H9 (cell line): ENCODE results near the gene STARD3NL. TPM values are rescaled to one million over a fixed set of nuclear protein-coding genes. Genes with fewer than 3 reads are reported as not detected.

Source experiments
- DNase-seq: peaks from one replicate; pipeline ENCODE4 v3.0.0-alpha.2; 2017
- H2AFZ ChIP-seq: one replicate; pipeline ENCODE4 v1.6.1; 2013; ENCODE audit warnings: mild to moderate bottlenecking, low read length, control low read depth, moderate library complexity
- H2AK5ac ChIP-seq: 2 replicates; pipeline ENCODE4 v1.6.1; 2013; ENCODE audit warnings: low read length, control low read depth, mixed read lengths; ENCODE audit not compliant: insufficient read length
- H2BK120ac ChIP-seq: one replicate; pipeline ENCODE4 v1.6.1; 2013; ENCODE audit warnings: low read depth, mild to moderate bottlenecking, low read length, control low read depth, inconsistent platforms; ENCODE audit not compliant: poor library complexity, severe bottlenecking
- H2BK12ac ChIP-seq: 2 replicates; pipeline ENCODE4 v1.6.1; 2013; ENCODE audit warnings: low read length, control low read depth, mixed read lengths, low read depth; ENCODE audit not compliant: insufficient read length
- H2BK15ac ChIP-seq: 2 replicates; pipeline ENCODE4 v1.6.1; 2013; ENCODE audit warnings: low read depth, low read length, control low read depth
- H2BK20ac ChIP-seq: one replicate; pipeline ENCODE4 v1.6.1; 2013; ENCODE audit warnings: low read depth, mild to moderate bottlenecking, low read length, control low read depth, inconsistent platforms; ENCODE audit not compliant: poor library complexity, severe bottlenecking
- H2BK5ac ChIP-seq: 2 replicates; pipeline ENCODE4 v1.6.1; 2013; ENCODE audit warnings: low read length, control low read depth, mixed read lengths; ENCODE audit not compliant: insufficient read length
- H3K14ac ChIP-seq: 2 replicates; pipeline ENCODE4 v1.6.1; 2013; ENCODE audit warnings: low read length, control low read depth; ENCODE audit not compliant: insufficient read depth
- H3K18ac ChIP-seq: 2 replicates; pipeline ENCODE4 v1.6.1; 2013; ENCODE audit warnings: low read depth, mild to moderate bottlenecking, mixed read lengths, low read length, control low read depth; ENCODE audit not compliant: insufficient read length
- H3K23ac ChIP-seq: 2 replicates; pipeline ENCODE4 v1.6.1; 2013; ENCODE audit warnings: low read length, control low read depth, mixed read lengths, low read depth; ENCODE audit not compliant: insufficient read length
- H3K23me2 ChIP-seq: 2 replicates; pipeline ENCODE4 v1.6.1; 2013; ENCODE audit warnings: low read depth, mild to moderate bottlenecking, mixed read lengths, low read length, control low read depth; ENCODE audit not compliant: insufficient read length, poor library complexity, severe bottlenecking
- H3K27ac ChIP-seq: 2 replicates; pipeline ENCODE4 v1.5.1; 2013; ENCODE audit warnings: low read length, control low read depth, mixed read lengths, low read depth; ENCODE audit not compliant: insufficient read length
- H3K27me3 ChIP-seq: 2 replicates; pipeline ENCODE4 v1.6.1; 2013; ENCODE audit warnings: low read length, control low read depth, inconsistent platforms; ENCODE audit not compliant: insufficient read depth
- H3K4ac ChIP-seq: 2 replicates; pipeline ENCODE4 v1.6.1; 2013; ENCODE audit warnings: low read depth, mild to moderate bottlenecking, control low read depth, inconsistent platforms, low read length, moderate library complexity
- H3K4me1 ChIP-seq: 2 replicates; pipeline ENCODE4 v1.6.1; 2013; ENCODE audit warnings: low read length, control low read depth, inconsistent platforms; ENCODE audit not compliant: insufficient read depth
- H3K4me2 ChIP-seq: 2 replicates; pipeline ENCODE4 v1.6.1; 2013; ENCODE audit warnings: low read length, control low read depth, mixed read lengths; ENCODE audit not compliant: insufficient read length, insufficient read depth
- H3K56ac ChIP-seq: 2 replicates; pipeline ENCODE4 v1.6.1; 2013; ENCODE audit warnings: low read depth, mild to moderate bottlenecking, mixed read lengths, low read length, control low read depth; ENCODE audit not compliant: insufficient read length
- H3K79me1 ChIP-seq: 2 replicates; pipeline ENCODE4 v1.6.1; 2013; ENCODE audit warnings: low read depth, mild to moderate bottlenecking, moderate library complexity, low read length, control low read depth, inconsistent platforms; ENCODE audit not compliant: insufficient read depth, poor library complexity, severe bottlenecking
- H3K79me2 ChIP-seq: 2 replicates; pipeline ENCODE4 v1.6.1; 2013; ENCODE audit warnings: low read length, control low read depth, inconsistent platforms; ENCODE audit not compliant: insufficient read depth
- H3K9ac ChIP-seq: 2 replicates; pipeline ENCODE4 v1.6.1; 2013; ENCODE audit warnings: low read length, control low read depth, mixed read lengths; ENCODE audit not compliant: insufficient read length; ENCODE audit errors: extremely low read depth
- H3K9me3 ChIP-seq: one replicate; pipeline ENCODE4 v1.6.1; 2013; ENCODE audit warnings: low read depth, low read length, inconsistent platforms; ENCODE audit not compliant: control insufficient read depth
- H3T11ph ChIP-seq: one replicate; pipeline ENCODE4 v1.6.1; 2013; ENCODE audit warnings: mild to moderate bottlenecking, low read length, control low read depth, inconsistent platforms
- H4K20me1 ChIP-seq: one replicate; pipeline ENCODE4 v1.6.1; 2013; ENCODE audit not compliant: control insufficient read depth, insufficient read length, insufficient read depth
- H4K5ac ChIP-seq: 2 replicates; pipeline ENCODE4 v1.6.1; 2013; ENCODE audit warnings: low read depth, mild to moderate bottlenecking, mixed read lengths, low read length, control low read depth; ENCODE audit not compliant: insufficient read length
- H4K8ac ChIP-seq: replicated peaks from 2 replicates; pipeline ENCODE4 v1.6.1; 2013; ENCODE audit warnings: low read length, control low read depth, mixed read lengths, low read depth; ENCODE audit not compliant: insufficient read length
- H4K91ac ChIP-seq: 2 replicates; pipeline ENCODE4 v1.6.1; 2013; ENCODE audit warnings: low read depth, mild to moderate bottlenecking, moderate library complexity, mixed read lengths, low read length, control low read depth; ENCODE audit not compliant: insufficient read length
- H3K27ac Mint-ChIP-seq, 3 experiments: 2 replicates in 2 of 3; 3 replicates in 1 of 3; pipeline ENCODE4 v1.8.0; 2020 to 2021; ENCODE audit warnings: mixed read lengths in 3 of 3, mild to moderate bottlenecking in 1 of 3, moderate library complexity in 1 of 3
- H3K27me3 Mint-ChIP-seq: 2 replicates; pipeline ENCODE4 v1.8.0; 2021; ENCODE audit warnings: low read depth, mild to moderate bottlenecking, moderate library complexity, mixed read lengths
- H3K36me3 Mint-ChIP-seq, 3 experiments: 2 replicates in 2 of 3; 3 replicates in 1 of 3; pipeline ENCODE4 v1.8.0; 2020 to 2021; ENCODE audit warnings: low read depth in 3 of 3, mixed read lengths in 3 of 3; ENCODE audit not compliant: insufficient read depth in 1 of 3
- H3K4me1 Mint-ChIP-seq, 2 experiments: 2 replicates each; pipeline ENCODE4 v1.8.0; 2020; ENCODE audit warnings: mixed read lengths in 2 of 2
- H3K4me3 Mint-ChIP-seq, 2 experiments: 2 replicates in 1 of 2; 3 replicates in 1 of 2; pipeline ENCODE4 v1.8.0; 2020 to 2021; ENCODE audit warnings: mild to moderate bottlenecking in 2 of 2, mixed read lengths in 2 of 2, moderate library complexity in 1 of 2
- H3K9me3 Mint-ChIP-seq, 2 experiments: 2 replicates in 1 of 2; 3 replicates in 1 of 2; pipeline ENCODE4 v1.8.0; 2020; ENCODE audit warnings: mild to moderate bottlenecking in 2 of 2, mixed read lengths in 2 of 2, moderate library complexity in 1 of 2
- CTCF ChIP-seq: fragments of 200-600 bp; sonication (generic); conservative IDR thresholded peaks from 3 replicates; pipeline ENCODE4 v1.8.0; 2021; ENCODE audit warnings: antibody characterized with exemption, mild to moderate bottlenecking
- WGBS: extraction: QIAGEN DNeasy Blood & Tissue Kit; methylation state at CpG from one replicate; pipeline ENCODE4 v1.1.7; 2013; ENCODE audit warnings: missing lambda C conversion rate, low lambda C conversion rate, mixed read lengths; ENCODE audit not compliant: insufficient read length; ENCODE audit errors: extremely low coverage; 5-methylcytosine and 5-hydroxymethylcytosine counted together
- total RNA-seq: library from RNA; stranded (reverse); gene quantifications from 2 replicates; pipeline ENCODE4 v1.2.1, GENCODE V29; 2021

The STARD3NL gene
- total RNA-seq, 1 experiment from 2014 or later, result 36.5 TPM

GRCh38 chr7:38185395-38186307 is 7.6 kb downstream of the STARD3NL start:
- Histone ChIP-seq H3K79me2 (peaks cover 4% of the 10 kb centered on the region; the same call in 1 of the 2 replicates), H3K18ac (no peak overlapping the region), H3K4me2 (no peak overlapping the region), H3K9ac (no peak overlapping the region), H4K20me1 (no peaks in the 10 kb centered on the region), H4K8ac (no peak overlapping the region), H3K23ac (no peak overlapping the region), H2BK12ac (no peak overlapping the region), H3K14ac (no peak overlapping the region), H2AFZ (no peak overlapping the region), H2BK5ac (no peak overlapping the region), H4K5ac (no peak overlapping the region), H3K9me3 (no peaks in the 10 kb centered on the region), H2BK20ac (no peak overlapping the region), H3K23me2 (no peaks in the 10 kb centered on the region), H2BK15ac (no peak overlapping the region), H3K4ac (no peak overlapping the region), H3T11ph (no peak overlapping the region), H3K27ac (no peak overlapping the region), H3K27me3 (no peaks in the 10 kb centered on the region), H3K56ac (no peak overlapping the region), H4K91ac (no peak overlapping the region), H3K79me1 (peaks cover 3% of the 10 kb centered on the region), H2AK5ac (no peak overlapping the region), H3K4me1 (peaks cover 14% of the 10 kb centered on the region), H2BK120ac (no peak overlapping the region)
- Mint-ChIP-seq H3K9me3 (no peaks in the 10 kb centered on the region), H3K27me3 (no peaks in the 10 kb centered on the region), H3K4me1 (peaks cover 38 to 41% of the 10 kb centered on the region in 2 experiments), H3K36me3 (peaks cover 5 to 7% (median 7%) of the 10 kb centered on the region in 3 experiments; a peak in 6 of 7 replicates), H3K27ac (peak overlapping the region in 1 of 3 experiments; percentile 24; a peak in 1 of 7 replicates), H3K4me3 (no peak overlapping the region)
- TF ChIP-seq CTCF, result no peak
- WGBS, result no CpG with 5 or more reads among the region's 6 CpGs
- no peak for DNase-seq
